ENCODE data around the gene PPARGC1A.

The PPARGC1A gene

GRCh38 chr4:23855912-23856605, 33.8 kb downstream of the PPARGC1A start:
- Mint-ChIP-seq H3K4me1 (ENCODE audit: low read depth) (no peaks in the 10 kb centered on the region), H3K36me3 (ENCODE audit: low read depth) (no peaks in the 10 kb centered on the region), H3K4me3 (no peak overlapping the region), H3K27me3 (ENCODE audit: low read depth) (no peaks in the 10 kb centered on the region), H3K27ac (no peak overlapping the region), H3K9me3 (no peaks in the 10 kb centered on the region)

GRCh38 chr4:23853986-23854660, 35.7 kb downstream of the PPARGC1A start:
- H3K4me1 Mint-ChIP-seq (ENCODE audit: low read depth), result no peaks in the 10 kb centered on the region
- H3K4me3 Mint-ChIP-seq, result no peak overlapping the region
- no peak overlapping the region for H3K27ac Mint-ChIP-seq
- no peaks in the 10 kb centered on the region for H3K9me3 Mint-ChIP-seq
- no peaks in the 10 kb centered on the region for H3K36me3 Mint-ChIP-seq (ENCODE audit: low read depth)
- H3K27me3 Mint-ChIP-seq (ENCODE audit: low read depth), result no peaks in the 10 kb centered on the region

GRCh38 chr4:23851464-23851863, 38.4 kb downstream of the PPARGC1A start:
- no peaks in the 10 kb centered on the region for H3K36me3 Mint-ChIP-seq (ENCODE audit: low read depth)
- H3K4me1 Mint-ChIP-seq (ENCODE audit: low read depth), result no peaks in the 10 kb centered on the region
- no peaks in the 10 kb centered on the region for H3K9me3 Mint-ChIP-seq
- no peak overlapping the region for H3K27ac Mint-ChIP-seq
- H3K27me3 Mint-ChIP-seq (ENCODE audit: low read depth), result no peaks in the 10 kb centered on the region
- H3K4me3 Mint-ChIP-seq, result no peak overlapping the region

GRCh38 chr4:23847158-23847557, 42.7 kb downstream of the PPARGC1A start:
- Mint-ChIP-seq H3K36me3 (ENCODE audit: low read depth) (no peaks in the 10 kb centered on the region), H3K4me1 (ENCODE audit: low read depth) (no peaks in the 10 kb centered on the region), H3K27ac (no peak overlapping the region), H3K4me3 (no peak overlapping the region), H3K27me3 (ENCODE audit: low read depth) (no peaks in the 10 kb centered on the region), H3K9me3 (no peaks in the 10 kb centered on the region)

GRCh38 chr4:23844961-23845360, 44.9 kb downstream of the PPARGC1A start:
- Mint-ChIP-seq H3K36me3 (ENCODE audit: low read depth) (no peaks in the 10 kb centered on the region), H3K4me1 (ENCODE audit: low read depth) (no peaks in the 10 kb centered on the region), H3K9me3 (no peaks in the 10 kb centered on the region), H3K27ac (no peak overlapping the region), H3K4me3 (no peak overlapping the region), H3K27me3 (ENCODE audit: low read depth) (no peaks in the 10 kb centered on the region)

- Mint-ChIP-seq H3K36me3 (ENCODE audit: low read depth) (no peaks in the 10 kb centered on the region), H3K27me3 (ENCODE audit: low read depth) (no peaks in the 10 kb centered on the region), H3K4me1 (ENCODE audit: low read depth) (no peaks in the 10 kb centered on the region), H3K27ac (no peak overlapping the region), H3K4me3 (no peak overlapping the region), H3K9me3 (no peaks in the 10 kb centered on the region)
Measured at GRCh38 chr4:23839279-23839678, 50.6 kb downstream of the PPARGC1A start.

- Mint-ChIP-seq H3K4me3 (no peak overlapping the region), H3K27ac (no peak overlapping the region), H3K9me3 (no peaks in the 10 kb centered on the region), H3K4me1 (ENCODE audit: low read depth) (no peaks in the 10 kb centered on the region), H3K36me3 (ENCODE audit: low read depth) (no peaks in the 10 kb centered on the region), H3K27me3 (ENCODE audit: low read depth) (no peaks in the 10 kb centered on the region)
Measured at GRCh38 chr4:23838607-23839006, 51.2 kb downstream of the PPARGC1A start.

- Mint-ChIP-seq H3K36me3 (ENCODE audit: low read depth) (no peaks in the 10 kb centered on the region), H3K4me3 (no peak overlapping the region), H3K9me3 (no peaks in the 10 kb centered on the region), H3K4me1 (ENCODE audit: low read depth) (no peaks in the 10 kb centered on the region), H3K27me3 (ENCODE audit: low read depth) (no peaks in the 10 kb centered on the region), H3K27ac (no peak overlapping the region)
Measured at GRCh38 chr4:23838131-23838530, 51.7 kb downstream of the PPARGC1A start.

- no peak overlapping the region for H3K4me3 Mint-ChIP-seq
- H3K36me3 Mint-ChIP-seq (ENCODE audit: low read depth), result no peaks in the 10 kb centered on the region
- no peak overlapping the region for H3K27ac Mint-ChIP-seq
- no peaks in the 10 kb centered on the region for H3K27me3 Mint-ChIP-seq (ENCODE audit: low read depth)
- no peaks in the 10 kb centered on the region for H3K9me3 Mint-ChIP-seq
- no peaks in the 10 kb centered on the region for H3K4me1 Mint-ChIP-seq (ENCODE audit: low read depth)
Measured at GRCh38 chr4:23837371-23837770, 52.5 kb downstream of the PPARGC1A start.

GRCh38 chr4:23835774-23836478, 53.9 kb downstream of the PPARGC1A start:
- Mint-ChIP-seq H3K36me3 (ENCODE audit: low read depth) (no peaks in the 10 kb centered on the region), H3K27ac (no peak overlapping the region), H3K27me3 (ENCODE audit: low read depth) (no peaks in the 10 kb centered on the region), H3K4me3 (no peak overlapping the region), H3K4me1 (ENCODE audit: low read depth) (no peaks in the 10 kb centered on the region), H3K9me3 (no peaks in the 10 kb centered on the region)

- no peak overlapping the region for H3K27ac Mint-ChIP-seq
- no peaks in the 10 kb centered on the region for H3K4me1 Mint-ChIP-seq (ENCODE audit: low read depth)
Measured at GRCh38 chr4:23828779-23829178, 61.1 kb downstream of the PPARGC1A start.

GRCh38 chr4:23828020-23828715, 61.7 kb downstream of the PPARGC1A start:
- no peaks in the 10 kb centered on the region for H3K27me3 Mint-ChIP-seq (ENCODE audit: low read depth)
- no peak overlapping the region for H3K27ac Mint-ChIP-seq
- H3K9me3 Mint-ChIP-seq, result peaks cover 3% of the 10 kb centered on the region
- H3K4me1 Mint-ChIP-seq (ENCODE audit: low read depth), result no peaks in the 10 kb centered on the region
- no peaks in the 10 kb centered on the region for H3K36me3 Mint-ChIP-seq (ENCODE audit: low read depth)
- no peak overlapping the region for H3K4me3 Mint-ChIP-seq

More at GRCh38 chr4:23828779-23829178, 61.1 kb downstream of the PPARGC1A start:
- peaks cover 3% of the 10 kb centered on the region for H3K9me3 Mint-ChIP-seq
- no peaks in the 10 kb centered on the region for H3K36me3 Mint-ChIP-seq (ENCODE audit: low read depth)
- H3K27me3 Mint-ChIP-seq (ENCODE audit: low read depth), result no peaks in the 10 kb centered on the region
- H3K4me3 Mint-ChIP-seq, result no peak overlapping the region

- Mint-ChIP-seq H3K4me1 (ENCODE audit: low read depth) (no peaks in the 10 kb centered on the region), H3K4me3 (no peak overlapping the region), H3K27me3 (ENCODE audit: low read depth) (no peaks in the 10 kb centered on the region), H3K9me3 (peaks cover 3% of the 10 kb centered on the region), H3K36me3 (ENCODE audit: low read depth) (no peaks in the 10 kb centered on the region), H3K27ac (no peak overlapping the region)
Measured at GRCh38 chr4:23822181-23822580, 67.7 kb downstream of the PPARGC1A start.

- H3K27ac Mint-ChIP-seq, result no peak overlapping the region
- H3K9me3 Mint-ChIP-seq, result no peaks in the 10 kb centered on the region
- H3K4me1 Mint-ChIP-seq (ENCODE audit: low read depth), result no peaks in the 10 kb centered on the region
- H3K36me3 Mint-ChIP-seq (ENCODE audit: low read depth), result no peaks in the 10 kb centered on the region
- H3K4me3 Mint-ChIP-seq, result no peak overlapping the region
- no peaks in the 10 kb centered on the region for H3K27me3 Mint-ChIP-seq (ENCODE audit: low read depth)
Measured at GRCh38 chr4:23819041-23819511, 70.8 kb downstream of the PPARGC1A start.
